ENCODE data around the gene MCUB.

The MCUB gene

GRCh38 chr4:109560687-109561461 is 828 bp downstream of the MCUB start:
- peak overlapping the region; percentile 69 for H3K4me3 ChIP-seq (ENCODE audit: low read depth, low read length)

GRCh38 chr4:109562457-109563239 is 2.6 kb downstream of the MCUB start:
- H3K4me3 ChIP-seq (ENCODE audit: low read depth, low read length): no peak overlapping the region
- TF ChIP-seq CTCF (IDR thresholded peaks at IDR 0.05; ENCODE audit: borderline replicate concordance, insufficient read depth, low read depth, low read length): no peak

More at GRCh38 chr4:109560687-109561461, 828 bp downstream of the MCUB start:
- TF ChIP-seq CTCF (IDR thresholded peaks at IDR 0.05; ENCODE audit: borderline replicate concordance, insufficient read depth, low read depth, low read length): no peak

- H3K4me3 ChIP-seq (ENCODE audit: low read depth, low read length): no peak overlapping the region
- TF ChIP-seq CTCF (IDR thresholded peaks at IDR 0.05; ENCODE audit: borderline replicate concordance, insufficient read depth, low read depth, low read length): no peak
Observed at GRCh38 chr4:109571494-109571893, 11.4 kb downstream of the MCUB start.

GRCh38 chr4:109572154-109572553 is 12.1 kb downstream of the MCUB start:
- no peak for TF ChIP-seq CTCF (IDR thresholded peaks at IDR 0.05; ENCODE audit: borderline replicate concordance, insufficient read depth, low read depth, low read length)
- no peak overlapping the region for H3K4me3 ChIP-seq (ENCODE audit: low read depth, low read length)

- no peak for TF ChIP-seq CTCF (IDR thresholded peaks at IDR 0.05; ENCODE audit: borderline replicate concordance, insufficient read depth, low read depth, low read length)
- H3K4me3 ChIP-seq (ENCODE audit: low read depth, low read length): no peak overlapping the region
Observed at GRCh38 chr4:109574443-109574850, 14.4 kb downstream of the MCUB start.

GRCh38 chr4:109574931-109575804 is 15.1 kb downstream of the MCUB start:
- no peak overlapping the region for H3K4me3 ChIP-seq (ENCODE audit: low read depth, low read length)
- no peak for TF ChIP-seq CTCF (IDR thresholded peaks at IDR 0.05; ENCODE audit: borderline replicate concordance, insufficient read depth, low read depth, low read length)

All from GM12875 (cell line).